ENCODE measurements around the gene FCN3. TPM values are rescaled to one million over a fixed set of nuclear protein-coding genes. Genes with fewer than 3 reads are reported as not detected.

Gene FCN3
- total and polyA plus RNA-seq, 2 donors (not counting 1 experiment from before 2014, with no cell fraction given) = not detected

DNA sequence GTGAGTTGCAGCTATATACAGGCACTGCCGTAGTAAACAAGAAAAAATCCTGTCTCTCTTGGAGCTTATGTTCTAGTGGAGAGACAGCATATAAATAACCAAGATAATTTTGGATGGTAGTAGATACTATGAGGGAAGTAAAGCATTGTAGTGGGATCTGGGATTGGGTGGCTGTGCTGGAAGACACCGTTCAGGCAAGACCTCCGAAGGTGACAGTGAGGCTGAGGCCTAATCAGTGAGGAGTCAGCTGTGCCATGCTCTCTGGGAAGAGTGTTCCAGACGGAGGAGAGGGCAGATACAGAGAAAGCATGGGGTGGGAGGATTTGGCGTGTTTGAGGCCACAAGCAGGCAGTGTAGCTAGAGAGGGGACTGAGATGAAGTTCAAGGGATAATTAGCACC is 46.7 kb downstream of the FCN3 start:
- ChIA-PET POLR2A (interaction anchor here (1.5 kb wide), 1 partner anchor 14 kb away, joined by 3 read pairs; the partner anchor contains the start of gene SYTL1), CTCF (interaction anchor here (0.9 to 3.0 kb wide), 6 partner anchors 9 to 67 kb away, joined by 3 to 16 read pairs (median 8); partner anchors contain the start of genes GPR3 and SYTL1)
- peaks cover 69% of the 10 kb centered on the region for H3K4me1 Mint-ChIP-seq
- Histone ChIP-seq H3K4me3 (ENCODE audit: control extremely low read depth in 1 of 5, extremely low read depth in 1 of 5, insufficient read depth in 1 of 5, low read depth in 2 of 5, low read length in 4 of 5) (no peak overlapping the region), H4K20me1 (ENCODE audit: control insufficient read depth, insufficient read depth, low read length, poor library complexity, severe bottlenecking) (peaks cover 62% of the 10 kb centered on the region), H3K4me1 (ENCODE audit: control insufficient read depth in 2 of 2, insufficient read depth in 2 of 2, low read length in 2 of 2) (peaks cover 16 to 32% of the 10 kb centered on the region in 2 donors), H3K27me3 (replicated peaks in 1 of 4; ENCODE audit: control extremely low read depth in 1 of 4, control insufficient read depth in 3 of 4, insufficient read depth in 4 of 4, low read length in 3 of 4) (no peaks in the 10 kb centered on the region), H3K9me3 (ENCODE audit: control extremely low read depth in 1 of 3, control insufficient read depth in 2 of 3, insufficient read depth in 1 of 3, low read length in 2 of 3) (no peaks in the 10 kb centered on the region), H3K36me3 (replicated peaks in 1 of 2; ENCODE audit: control extremely low read depth in 1 of 2, control insufficient read depth in 1 of 2, extremely low read depth in 1 of 2, insufficient read depth in 2 of 2, low read length in 1 of 2) (peaks cover 0 to 61% of the 10 kb centered on the region in 2 experiments), H3K9ac (ENCODE audit: low read length) (no peak overlapping the region), H2AFZ (ENCODE audit: insufficient read depth, low read depth, low read length, poor library complexity, severe bottlenecking) (no peak overlapping the region), H3K27ac (ENCODE audit: low read length in 2 of 2) (no peak overlapping the region), H3K4me2 (replicated peaks; ENCODE audit: low read depth, low read length, poor library complexity, severe bottlenecking) (no peak overlapping the region), H3K79me2 (ENCODE audit: control insufficient read depth, insufficient read depth, low read length) (peaks cover 100% of the 10 kb centered on the region)
- DNase-seq (no peak), ATAC-seq (ENCODE audit: low read depth) (no peak)
- H3K4me3 Mint-ChIP-seq = no peak overlapping the region
- no peaks in the 10 kb centered on the region for H3K9me3 Mint-ChIP-seq (ENCODE audit: insufficient read depth)
- H3K27ac Mint-ChIP-seq = no peak overlapping the region
- no peak for TF ChIP-seq EZH2 (IDR thresholded peaks at IDR 0.05; ENCODE audit: borderline replicate concordance, insufficient read depth, low read depth, low read length, poor library complexity, severe bottlenecking)
- TF ChIP-seq, protein P1, sequence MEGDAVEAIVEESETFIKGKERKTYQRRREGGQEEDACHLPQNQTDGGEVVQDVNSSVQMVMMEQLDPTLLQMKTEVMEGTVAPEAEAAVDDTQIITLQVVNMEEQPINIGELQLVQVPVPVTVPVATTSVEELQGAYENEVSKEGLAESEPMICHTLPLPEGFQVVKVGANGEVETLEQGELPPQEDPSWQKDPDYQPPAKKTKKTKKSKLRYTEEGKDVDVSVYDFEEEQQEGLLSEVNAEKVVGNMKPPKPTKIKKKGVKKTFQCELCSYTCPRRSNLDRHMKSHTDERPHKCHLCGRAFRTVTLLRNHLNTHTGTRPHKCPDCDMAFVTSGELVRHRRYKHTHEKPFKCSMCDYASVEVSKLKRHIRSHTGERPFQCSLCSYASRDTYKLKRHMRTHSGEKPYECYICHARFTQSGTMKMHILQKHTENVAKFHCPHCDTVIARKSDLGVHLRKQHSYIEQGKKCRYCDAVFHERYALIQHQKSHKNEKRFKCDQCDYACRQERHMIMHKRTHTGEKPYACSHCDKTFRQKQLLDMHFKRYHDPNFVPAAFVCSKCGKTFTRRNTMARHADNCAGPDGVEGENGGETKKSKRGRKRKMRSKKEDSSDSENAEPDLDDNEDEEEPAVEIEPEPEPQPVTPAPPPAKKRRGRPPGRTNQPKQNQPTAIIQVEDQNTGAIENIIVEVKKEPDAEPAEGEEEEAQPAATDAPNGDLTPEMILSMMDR (IDR thresholded peaks at IDR 0.05) = no peak
- WGBS (ENCODE audit: insufficient coverage) = 95% methylated on average over 4 of the region's 5 CpGs
- no peaks in the 10 kb centered on the region for H3K27me3 Mint-ChIP-seq
- intact Hi-C loops (cut with micrococcal nuclease) = no loop called here

DNA sequence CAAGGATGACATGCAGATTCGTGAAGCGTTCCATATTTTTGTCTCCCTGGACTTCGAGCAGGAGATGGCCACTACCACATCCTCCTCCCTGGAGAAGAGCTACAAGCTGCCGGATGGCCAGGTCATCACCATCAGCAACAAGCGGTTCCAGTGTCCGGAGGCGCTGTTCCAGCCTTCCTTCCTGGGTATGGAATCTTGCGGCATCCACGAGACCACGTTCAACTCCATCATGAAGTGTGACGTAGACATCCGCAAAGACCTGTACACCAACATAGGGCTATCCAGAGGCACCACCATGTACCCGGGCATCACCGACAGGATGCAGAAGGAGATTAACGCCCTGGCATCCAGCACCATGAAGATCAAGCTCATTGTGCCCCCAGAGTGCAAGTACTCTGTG is 49.3 kb downstream of the FCN3 start:
- Histone ChIP-seq H3K4me3 (ENCODE audit: control extremely low read depth in 1 of 5, extremely low read depth in 1 of 5, insufficient read depth in 1 of 5, low read depth in 2 of 5, low read length in 4 of 5) (no peak overlapping the region), H3K27me3 (replicated peaks in 1 of 4; ENCODE audit: control extremely low read depth in 1 of 4, control insufficient read depth in 3 of 4, insufficient read depth in 4 of 4, low read length in 3 of 4) (no peaks in the 10 kb centered on the region), H3K9ac (ENCODE audit: low read length) (no peak overlapping the region), H2AFZ (ENCODE audit: insufficient read depth, low read depth, low read length, poor library complexity, severe bottlenecking) (no peak overlapping the region), H3K4me1 (ENCODE audit: control insufficient read depth in 2 of 2, insufficient read depth in 2 of 2, low read length in 2 of 2) (peaks cover 24 to 36% of the 10 kb centered on the region in 2 donors), H4K20me1 (ENCODE audit: control insufficient read depth, insufficient read depth, low read length, poor library complexity, severe bottlenecking) (peaks cover 39% of the 10 kb centered on the region), H3K36me3 (replicated peaks in 1 of 2; ENCODE audit: control extremely low read depth in 1 of 2, control insufficient read depth in 1 of 2, extremely low read depth in 1 of 2, insufficient read depth in 2 of 2, low read length in 1 of 2) (peaks cover 0 to 37% of the 10 kb centered on the region in 2 experiments), H3K79me2 (ENCODE audit: control insufficient read depth, insufficient read depth, low read length) (peaks cover 91% of the 10 kb centered on the region), H3K27ac (ENCODE audit: low read length in 2 of 2) (no peak overlapping the region), H3K9me3 (ENCODE audit: control extremely low read depth in 1 of 3, control insufficient read depth in 2 of 3, insufficient read depth in 1 of 3, low read length in 2 of 3) (no peaks in the 10 kb centered on the region), H3K4me2 (replicated peaks; ENCODE audit: low read depth, low read length, poor library complexity, severe bottlenecking) (no peak overlapping the region)
- Mint-ChIP-seq H3K9me3 (ENCODE audit: insufficient read depth) (no peaks in the 10 kb centered on the region), H3K27me3 (peaks cover 4% of the 10 kb centered on the region), H3K27ac (no peak overlapping the region), H3K4me1 (peaks cover 71% of the 10 kb centered on the region), H3K4me3 (no peak overlapping the region)
- POLR2A ChIA-PET = interaction anchor here (1.2 kb wide), 1 partner anchor 16 kb away, joined by 3 read pairs; the partner anchor contains the start of gene SYTL1
- WGBS (ENCODE audit: insufficient coverage) = 95% methylated on average over 15 of the region's 15 CpGs
- CTCF ChIA-PET = interaction anchor here (1.0 to 2.9 kb wide), 3 partner anchors 28 to 70 kb away, joined by 3 to 16 read pairs (median 8); no protein-coding TSS in a partner anchor
- ATAC-seq (ENCODE audit: low read depth) = no peak
- intact Hi-C loops (cut with micrococcal nuclease) = no loop called here
- no peak for TF ChIP-seq EZH2 (IDR thresholded peaks at IDR 0.05; ENCODE audit: borderline replicate concordance, insufficient read depth, low read depth, low read length, poor library complexity, severe bottlenecking)
- TF ChIP-seq, protein P1 (IDR thresholded peaks at IDR 0.05) = no peak
- DNase-seq = no peak
